GM19099 (cell line): ENCODE measurements around the gene IQCM.

Experiments
- POLR2A ChIP-seq: IDR thresholded peaks from 3 replicates; pipeline ENCODE4 v1.6.1; 2011; ENCODE audit warnings: low read depth; ENCODE audit not compliant: insufficient read length; ENCODE audit errors: extremely low read depth

IQCM gene

DNA sequence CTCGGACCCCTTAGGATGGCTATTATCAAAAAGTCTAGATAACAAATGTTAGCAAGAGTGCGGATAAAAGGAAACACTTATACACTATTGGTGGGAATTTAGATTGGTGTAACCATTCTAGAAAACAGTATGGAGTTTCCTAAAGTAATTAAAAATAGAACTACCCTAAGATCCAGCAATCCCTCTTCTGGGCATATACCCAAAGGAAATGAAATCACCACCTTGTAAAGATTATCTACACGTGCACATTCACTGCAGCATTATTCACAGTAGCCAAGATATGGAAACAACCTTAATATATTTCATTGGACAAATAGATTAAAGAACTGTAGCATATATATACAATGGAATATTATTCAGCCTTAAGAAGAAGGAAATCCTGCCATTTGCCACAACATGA, 462.4 kb downstream of the IQCM start:
- TF ChIP-seq POLR2A: no peak

- no peak for TF ChIP-seq POLR2A
Measured at GRCh38 chr4:149349541-149349940, 466.1 kb downstream of the IQCM start.

DNA sequence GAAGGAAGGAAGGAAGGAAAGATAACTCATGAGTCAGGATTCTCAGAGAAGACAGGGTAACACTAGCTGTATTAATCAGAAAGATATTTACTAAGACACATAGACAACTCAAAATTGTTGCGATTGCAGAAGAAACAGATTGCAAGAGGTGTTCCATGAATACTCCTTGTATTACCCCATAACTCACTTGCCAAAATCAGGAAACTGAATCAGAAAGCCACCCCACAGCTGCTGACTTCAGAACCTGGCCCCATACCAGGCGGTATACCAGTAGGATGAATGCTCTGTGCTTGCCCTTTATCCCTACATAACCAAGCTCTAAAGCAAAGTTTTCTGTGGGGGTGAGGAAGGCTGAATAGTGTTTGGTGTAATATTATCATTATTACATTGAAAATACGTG, 468.5 kb downstream of the IQCM start:
- TF ChIP-seq POLR2A: no peak

- TF ChIP-seq POLR2A: no peak
Measured at GRCh38 chr4:149345424-149345823, 470.2 kb downstream of the IQCM start.

GRCh38 chr4:149344436-149344835, 471.2 kb downstream of the IQCM start:
- TF ChIP-seq POLR2A: no peak

- TF ChIP-seq POLR2A: no peak
Measured at GRCh38 chr4:149343614-149344013, 472.0 kb downstream of the IQCM start.

- no peak for TF ChIP-seq POLR2A
Measured at GRCh38 chr4:149328161-149328560, 487.5 kb downstream of the IQCM start.

GRCh38 chr4:149322203-149322602, 493.4 kb downstream of the IQCM start:
- TF ChIP-seq POLR2A: no peak

GRCh38 chr4:149321438-149321837, 494.2 kb downstream of the IQCM start:
- no peak for TF ChIP-seq POLR2A

DNA sequence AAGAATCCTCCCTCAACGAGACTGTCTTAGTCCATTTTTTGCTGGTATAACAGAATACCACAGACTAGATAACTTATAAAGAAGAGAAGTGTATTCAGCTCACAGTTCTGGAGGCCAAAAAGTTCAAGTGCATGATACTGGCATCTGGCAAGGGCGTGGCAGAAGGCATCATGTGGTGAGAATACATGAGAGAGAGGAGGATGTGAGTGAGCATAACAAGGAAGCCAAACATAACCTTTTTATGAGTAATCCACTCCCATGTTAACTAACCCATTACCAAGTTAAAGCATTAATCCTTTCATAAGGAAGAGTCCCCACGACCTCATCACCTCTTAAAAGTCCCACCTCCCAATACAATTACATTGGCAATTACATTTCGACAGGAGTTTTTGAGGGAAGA, 504.6 kb downstream of the IQCM start:
- TF ChIP-seq POLR2A: no peak

- no peak for TF ChIP-seq POLR2A
Measured at GRCh38 chr4:149306537-149306936, 509.1 kb downstream of the IQCM start.
